HepG2 (cell line): ENCODE data around the gene TSHZ2. TPM values are rescaled to one million over a fixed set of nuclear protein-coding genes. Genes with fewer than 3 reads are reported as not detected.
A peak's percentile ranks its signal among the peaks of the same experiment; 100 is the strongest.
"Not testable (repeated sequence)": the region's sequence is repeated elsewhere in the genome, so short reads cannot be mapped to it uniquely, and the experiment has no call there.

Experiments used
- ATAC-seq: fragments of 200-7000 bp; cut with Tn5 transposase; 3 replicates; pipeline ENCODE4 v1.9.1; 2020; ENCODE audit warnings: mild to moderate bottlenecking, moderate library complexity
- BruUV-seq: library from RNA; stranded (reverse); fragments of 400-500 nt; replicated peaks from 2 replicates; lab custom pipeline; 2021; lab: Mats Ljungman, UMichigan
- CTCF ChIA-PET: fragments of 300-600 bp; formaldehyde crosslinking; extraction: SDS; loops from one replicate; lab custom pipeline; 2021; ENCODE audit warnings: low total read pairs, inconsistent platforms, low intra/inter-chr PET ratio; lab: Yijun Ruan, JAX
- POLR2A ChIA-PET: fragments of 350-600 bp; sonication (Branson Sonifier 250); formaldehyde crosslinking; loops from one replicate; lab custom pipeline; 2020; ENCODE audit warnings: antibody characterized with exemption, inconsistent platforms; lab: Yijun Ruan, JAX
- DNase-seq: peaks from one replicate; pipeline ENCODE4 v3.0.0-alpha.2; 2015; ENCODE audit warnings: low spot score
- FAIRE-seq: peaks from 3 replicates; lab custom pipeline; 2011; peaks lifted over from hg19 to GRCh38; lab: Jason Lieb, UNC
- H2AFZ ChIP-seq: one replicate; pipeline ENCODE4 v1.6.1; 2011; ENCODE audit warnings: low read length, inconsistent platforms
- H3K27ac ChIP-seq: fragments of 300-600 bp; 3 replicates; pipeline ENCODE4 v1.8.0; 2011; ENCODE audit warnings: mixed run types, mild to moderate bottlenecking, mixed read lengths, low read length, inconsistent platforms; ENCODE audit not compliant: insufficient read depth; ENCODE audit errors: extremely low read length
- H3K27me3 ChIP-seq, 2 experiments: fragments of 200-600 bp in 1 of 2; 2 replicates in 1 of 2; 3 replicates in 1 of 2; pipeline versions ENCODE4 v1.6.0 to v1.8.0; 2011; ENCODE audit warnings: low read length in 2 of 2, mild to moderate bottlenecking in 2 of 2, moderate library complexity in 2 of 2, inconsistent platforms in 1 of 2; ENCODE audit not compliant: insufficient read depth in 2 of 2, control insufficient read depth in 1 of 2
- H3K36me3 ChIP-seq, 2 experiments: fragments of 200-600 bp in 1 of 2; replicated peaks in 1 of 2; 2 replicates in 1 of 2; 3 replicates in 1 of 2; pipeline versions ENCODE4 v1.5.1 to v1.8.0; 2011; ENCODE audit warnings: low read length in 2 of 2, inconsistent platforms in 1 of 2; ENCODE audit not compliant: insufficient read depth in 2 of 2, control insufficient read depth in 1 of 2
- H3K4me1 ChIP-seq: 2 replicates; pipeline ENCODE4 v1.5.1; 2012; ENCODE audit warnings: low read length, inconsistent platforms; ENCODE audit not compliant: insufficient read depth
- H3K4me2 ChIP-seq: 2 replicates; pipeline ENCODE4 v1.6.0; 2011; ENCODE audit warnings: low read depth, low read length, inconsistent platforms
- H3K4me3 ChIP-seq, 3 experiments: fragments of 200-600 bp in 1 of 3; sonication (generic), shearing (Covaris generic) in 1 of 3; replicated peaks in 1 of 3; 2 replicates each; pipeline ENCODE4 v1.5.1; 2011 to 2016; ENCODE audit warnings: low read length in 3 of 3, inconsistent platforms in 2 of 3, low read depth in 2 of 3, mild to moderate bottlenecking in 2 of 3, control low read depth in 1 of 3, mixed read lengths in 1 of 3; ENCODE audit not compliant: insufficient read depth in 1 of 3
- H3K79me2 ChIP-seq: one replicate; pipeline ENCODE4 v1.6.1; 2011; ENCODE audit warnings: low read length, inconsistent platforms; ENCODE audit not compliant: insufficient read depth
- H3K9ac ChIP-seq: 2 replicates; pipeline ENCODE4 v1.6.0; 2011; ENCODE audit warnings: mild to moderate bottlenecking, low read depth, low read length, inconsistent platforms; ENCODE audit not compliant: insufficient read depth
- H3K9me3 ChIP-seq: 2 replicates; pipeline ENCODE4 v1.5.1; 2012; ENCODE audit warnings: mild to moderate bottlenecking, low read length
- H4K20me1 ChIP-seq: 2 replicates; pipeline ENCODE4 v1.6.0; 2011; ENCODE audit warnings: inconsistent platforms, mild to moderate bottlenecking, low read length, moderate library complexity; ENCODE audit not compliant: insufficient read depth
- DBP ChIP-seq: sonication (generic); formaldehyde crosslinking; IDR thresholded peaks from 2 replicates; pipeline ENCODE4 v1.4.0; 2020; ENCODE audit warnings: missing genetic modification reagents; ENCODE audit errors: not compliant biosample characterization
- DMAP1 ChIP-seq: IDR thresholded peaks from 2 replicates; pipeline ENCODE4 v1.6.1; 2016
- HMG20B ChIP-seq: conservative IDR thresholded peaks from 2 replicates; pipeline ENCODE4 v1.6.1; 2016; ENCODE audit warnings: missing genetic modification reagents, missing compliant biosample characterization
- MAFK ChIP-seq, 2 experiments: IDR thresholded peaks in 1 of 2; conservative IDR thresholded peaks in 1 of 2; 2 replicates each; pipeline ENCODE4 v1.6.1; 2011; ENCODE audit warnings: improper control_type of control experiment in 2 of 2, low read length in 2 of 2
- NFE2L1 ChIP-seq: sonication (generic); formaldehyde crosslinking; IDR thresholded peaks from 2 replicates; pipeline ENCODE4 v1.4.0; 2020; ENCODE audit warnings: missing genetic modification reagents, mild to moderate bottlenecking, borderline replicate concordance
- TSC22D2 ChIP-seq: sonication (generic); formaldehyde crosslinking; IDR thresholded peaks from 2 replicates; pipeline ENCODE4 v1.5.1; 2020; ENCODE audit warnings: missing genetic modification reagents, mild to moderate bottlenecking, borderline replicate concordance
- ZHX2 ChIP-seq, 2 experiments: sonication (generic) in 1 of 2; formaldehyde crosslinking in 1 of 2; IDR thresholded peaks; 2 replicates each; pipeline versions ENCODE4 v1.6.1 to v1.9.0; 2014 to 2022; ENCODE audit warnings: antibody characterized with exemption in 1 of 2, borderline replicate concordance in 1 of 2, inconsistent platforms in 1 of 2, low read depth in 1 of 2, missing genetic modification reagents in 1 of 2
- WGBS: methylation state at CpG from one replicate; pipeline ENCODE4 v1.1.6; 2017; ENCODE audit warnings: low lambda C conversion rate; 5-methylcytosine and 5-hydroxymethylcytosine counted together
- in situ Hi-C: cut with HindIII; loops from 2 replicates; pipeline ENCODE4 v1.10.0; 2017; ENCODE audit warnings: low pct_unique_long_range_greater_than_20kb; ENCODE audit not compliant: extremely low pct_ligation_motif_present
- intact Hi-C: fragments of 100-400 bp; cut with micrococcal nuclease; formaldehyde crosslinking; loops from one replicate; pipeline ENCODE4 v1.10.0; 2022; ENCODE audit not compliant: unreplicated experiment
- polyA plus RNA-seq, 8 experiments: library from polyadenylated mRNA; depleted of rRNA in 3 of 8; stranded (reverse) in 7 of 8; unstranded in 1 of 8; fragments of >200 nt; fragmentation: Illumina TruSeq in 4 of 8; extraction: Trizol in 4 of 8; gene quantifications; 2 replicates each; pipeline versions ENCODE4 v1.2.1 to v1.2.3, GENCODE V29; 2011 to 2016; ENCODE audit warnings: low read depth in 4 of 8, missing spikeins in 1 of 8, mixed read lengths in 1 of 8; ENCODE audit not compliant: insufficient read depth in 1 of 8
- total RNA-seq, 5 experiments: library from RNA; depleted of rRNA; stranded (reverse); fragments of >200 nt; fragmentation: Illumina TruSeq; extraction: Trizol; gene quantifications; 2 replicates each; pipeline ENCODE4 v1.2.3, GENCODE V29; 2016; ENCODE audit warnings: low read depth in 1 of 5

Gene TSHZ2
- total and polyA plus RNA-seq, 2 of the 13 experiments (the other 11 are each of a cell fraction or from before 2014, with no cell fraction given): 0.01 TPM; not detected in 1

GRCh38 chr20:53532654-53533312, 560.6 kb downstream of the TSHZ2 start:
- POLR2A ChIA-PET, intact Hi-C loops, H3K4me3 ChIP-seq, H3K9ac ChIP-seq, H2AFZ ChIP-seq, H3K79me2 ChIP-seq, H4K20me1 ChIP-seq, ATAC-seq, DNase-seq, BruUV-seq, H3K27me3 ChIP-seq, H3K4me2 ChIP-seq, H3K9me3 ChIP-seq, H3K4me1 ChIP-seq, H3K27ac ChIP-seq, H3K36me3 ChIP-seq, CTCF ChIA-PET, FAIRE-seq: not testable (repeated sequence)
- in situ Hi-C loops: loop anchor here (25.0 kb wide), 2 partner anchors 320 to 795 kb away; no protein-coding TSS in a partner anchor
- 45% methylated on average over 6 of the region's 6 CpGs for WGBS

GRCh38 chr20:53533500-53533899, 561.3 kb downstream of the TSHZ2 start:
- H3K79me2 ChIP-seq: no peaks in the 10 kb centered on the region
- no peak for DNase-seq
- CTCF ChIA-PET: no interaction called here
- H3K27me3 ChIP-seq: peaks cover 0 to 2% of the 10 kb centered on the region in 2 experiments; a peak in 1 of 5 replicates
- no peaks in the 10 kb centered on the region for H3K9me3 ChIP-seq
- H3K4me2 ChIP-seq: no peak overlapping the region
- H3K9ac ChIP-seq: no peak overlapping the region
- H3K27ac ChIP-seq: no peak overlapping the region
- H4K20me1 ChIP-seq: no peaks in the 10 kb centered on the region
- no peak for FAIRE-seq
- POLR2A ChIA-PET: no interaction called here
- ATAC-seq: no peak
- no TSS peak for BruUV-seq
- no peak overlapping the region for H3K4me3 ChIP-seq
- in situ Hi-C loops: loop anchor here (25.0 kb wide), 2 partner anchors 321 to 796 kb away; no protein-coding TSS in a partner anchor
- 6% methylated on average over 1 of the region's 1 CpG for WGBS
- no peaks in the 10 kb centered on the region for H3K36me3 ChIP-seq
- TF ChIP-seq DMAP1 (CRISPR knock-in tag): no peak
- no peak for TF ChIP-seq TSC22D2 (CRISPR knock-in tag)
- TF ChIP-seq DBP (CRISPR knock-in tag): no peak
- TF ChIP-seq MAFK (conservative IDR thresholded peaks at IDR 0.05 in 1 of 2, IDR thresholded peaks at IDR 0.05 in 1 of 2; ENCODE audit: low read length in 2 of 2): peak in 1 of 2 experiments; percentile 15; a peak in 1 of 4 replicates
- no peak for TF ChIP-seq ZHX2 (IDR thresholded peaks at IDR 0.05; ENCODE audit: low read depth)
- TF ChIP-seq ZHX2 (CRISPR knock-in tag; IDR thresholded peaks at IDR 0.05; ENCODE audit: borderline replicate concordance): no peak
- no peak for TF ChIP-seq HMG20B (CRISPR knock-in tag)
- no peak for TF ChIP-seq NFE2L1 (CRISPR knock-in tag)
- H3K4me1 ChIP-seq: no peaks in the 10 kb centered on the region
- no peak overlapping the region for H2AFZ ChIP-seq
- intact Hi-C loops: no loop called here
